Hematopoietic multipotent progenitor cell treated with erythropoietin and hydrocortisone succinate and interleukin-3 and kit ligand, for 8 days (in vitro differentiated cells): ENCODE measurements around the gene PPP1R13B.
A peak's percentile ranks its signal among the peaks of the same experiment; 100 is the strongest.

Source experiments
- DNase-seq: peaks from one replicate; pipeline ENCODE4 v3.0.0-alpha.2; 2015

PPP1R13B gene

DNA sequence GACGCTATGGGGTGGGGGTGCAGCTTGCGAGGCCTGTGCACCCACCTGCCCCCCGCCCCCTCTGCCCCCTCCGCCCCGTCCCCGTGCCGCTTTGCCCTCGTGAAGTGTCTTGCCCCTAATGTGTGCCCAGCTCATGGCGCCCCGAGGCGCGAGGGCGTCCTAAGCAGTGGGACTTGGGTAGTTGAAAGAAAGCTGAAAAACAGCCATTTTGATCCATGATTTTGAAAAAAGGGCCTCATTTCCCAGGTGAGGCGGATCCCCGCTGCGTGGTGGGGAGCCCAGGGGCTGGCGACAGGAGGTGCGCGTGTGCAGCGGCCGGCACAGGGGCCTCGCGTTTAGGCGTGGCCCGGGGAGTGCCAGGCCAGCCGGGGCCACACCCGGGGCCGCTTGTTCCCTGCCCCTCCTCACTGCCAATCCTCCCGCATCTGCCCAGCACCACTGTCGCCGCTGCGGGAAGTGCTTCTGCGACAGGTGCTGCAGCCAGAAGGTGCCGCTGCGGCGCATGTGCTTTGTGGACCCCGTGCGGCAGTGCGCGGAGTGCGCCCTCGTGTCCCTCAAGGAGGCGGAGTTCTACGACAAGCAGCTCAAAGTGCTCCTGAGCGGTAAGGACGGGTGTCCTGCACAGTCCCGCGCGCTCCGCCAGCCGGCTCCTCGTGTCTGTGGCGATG, 119.9 kb downstream of the PPP1R13B start:
- no peak for DNase-seq

DNA sequence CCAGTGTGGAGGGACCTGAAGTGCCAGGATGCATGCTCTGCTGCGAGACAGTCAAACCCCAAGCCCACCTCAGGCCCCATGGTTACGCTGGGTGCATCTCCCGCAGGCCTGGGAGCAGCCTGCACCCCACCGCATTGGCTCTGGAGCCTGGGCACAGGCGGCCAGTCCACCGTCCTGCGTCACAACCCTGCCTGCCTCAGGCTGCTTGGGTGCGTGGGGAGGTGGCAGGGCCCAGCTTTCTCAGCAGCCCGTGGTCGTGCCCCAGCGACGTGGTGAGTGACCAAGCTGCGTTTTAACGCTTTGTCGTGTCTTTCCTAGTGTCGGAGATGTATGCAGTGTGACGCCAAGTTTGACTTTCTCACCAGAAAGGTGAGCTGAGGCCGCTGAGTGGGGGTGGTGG, 120.9 kb downstream of the PPP1R13B start:
- no peak for DNase-seq

DNA sequence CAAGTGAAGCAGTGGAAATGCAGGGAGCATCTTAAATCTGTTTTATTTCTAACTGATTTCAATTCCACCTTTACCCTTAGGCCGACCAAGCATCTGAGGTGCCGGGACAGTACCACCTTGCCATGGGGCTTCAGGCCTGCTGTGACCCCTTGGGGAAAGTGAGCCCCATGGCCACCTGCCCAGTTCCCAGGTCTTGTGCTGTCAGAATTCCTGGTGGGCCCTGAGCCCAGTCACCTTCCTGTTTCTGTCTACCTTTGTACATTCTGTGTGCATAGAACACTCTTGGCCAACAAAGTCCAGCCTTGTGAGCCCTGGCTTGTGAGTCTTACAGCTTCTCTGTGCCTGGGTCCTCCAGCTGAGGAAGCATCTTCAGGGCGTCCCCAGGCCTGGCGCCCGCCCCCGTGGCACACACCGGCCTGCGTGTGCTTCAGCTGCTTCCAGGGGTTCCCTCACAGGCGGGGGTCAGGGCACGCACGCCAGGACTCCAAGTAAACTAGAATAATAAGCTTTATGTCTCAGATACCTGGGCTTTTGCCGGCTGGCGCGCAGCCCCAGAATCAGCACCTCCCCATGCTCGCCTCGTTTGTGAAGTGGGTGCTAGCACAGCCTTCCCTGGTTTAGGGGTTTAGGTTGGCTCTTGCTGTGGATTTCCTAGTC, 121.5 kb downstream of the PPP1R13B start:
- no peak for DNase-seq

DNA sequence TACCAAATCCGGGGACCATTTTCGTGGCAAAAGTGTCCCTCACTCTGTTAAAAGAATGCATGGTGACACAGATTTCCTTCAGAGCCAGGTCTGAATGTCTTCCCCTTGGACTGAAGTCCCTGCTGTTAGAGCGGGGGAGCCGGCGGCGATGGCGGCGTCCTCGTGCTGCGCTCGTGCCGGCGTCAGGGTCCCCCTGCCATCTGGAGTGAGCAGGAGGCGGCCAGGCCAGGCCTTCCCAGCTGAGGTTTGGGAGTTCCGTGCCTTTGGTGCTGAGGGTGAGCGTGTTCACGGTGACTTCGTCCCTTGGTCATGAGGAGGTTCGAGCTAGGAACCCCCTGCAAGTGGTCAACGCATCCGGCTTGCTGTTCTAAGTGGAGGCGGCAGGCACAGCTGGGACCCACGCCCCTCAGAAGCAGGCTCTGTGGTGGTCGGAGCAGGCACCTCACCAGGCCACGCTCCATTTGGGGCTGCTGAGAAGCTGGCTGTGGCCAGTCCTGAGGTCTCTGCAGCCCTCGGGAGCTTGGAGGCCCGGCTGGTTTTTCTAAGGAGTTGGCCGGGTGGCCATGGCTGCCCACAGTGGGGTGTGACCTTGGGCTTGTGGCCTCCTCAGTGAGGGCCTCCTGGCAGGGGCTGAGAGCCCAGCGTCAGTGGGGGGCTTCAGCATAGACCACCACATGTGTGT, 122.2 kb downstream of the PPP1R13B start:
- no peak for DNase-seq

DNA sequence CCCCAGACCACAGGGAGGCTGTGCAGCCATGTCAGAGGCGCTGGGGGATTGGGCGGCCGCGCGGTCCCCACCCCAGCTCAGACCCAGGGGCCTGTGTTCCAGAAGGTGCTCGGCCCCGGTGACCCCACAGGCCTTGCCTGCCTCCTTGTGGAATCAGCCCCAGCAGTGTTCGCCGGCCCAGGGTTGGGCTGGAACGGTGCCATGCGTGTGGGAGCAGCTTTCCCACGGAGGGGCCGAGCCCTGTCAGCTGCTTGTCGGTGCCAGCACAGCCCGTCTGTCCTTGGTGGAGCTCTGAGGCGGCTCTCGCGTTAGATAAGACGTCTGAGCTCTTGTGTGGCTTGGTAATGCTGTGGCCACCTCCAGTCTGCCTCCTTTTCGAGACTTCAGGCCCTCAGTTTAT, 123.3 kb downstream of the PPP1R13B start:
- peak; percentile 96 for DNase-seq

DNA sequence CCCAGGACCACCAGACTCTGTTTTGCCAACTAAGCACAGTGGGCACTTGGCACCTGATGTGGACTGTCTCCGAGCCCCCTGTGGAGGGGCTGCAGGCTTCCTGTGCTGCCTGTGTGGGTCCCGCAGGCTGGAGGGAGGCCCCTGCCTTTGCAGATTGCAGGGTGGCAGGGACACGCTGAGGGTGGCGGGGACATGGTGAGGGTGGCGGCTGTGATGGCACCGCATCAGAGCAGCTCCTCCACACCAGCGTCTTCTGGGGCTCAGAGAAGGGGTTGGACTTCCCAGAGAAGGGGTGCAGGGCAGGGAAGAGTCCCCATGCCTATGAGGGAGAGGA, 123.7 kb downstream of the PPP1R13B start:
- DNase-seq, result peak; percentile 30

DNA sequence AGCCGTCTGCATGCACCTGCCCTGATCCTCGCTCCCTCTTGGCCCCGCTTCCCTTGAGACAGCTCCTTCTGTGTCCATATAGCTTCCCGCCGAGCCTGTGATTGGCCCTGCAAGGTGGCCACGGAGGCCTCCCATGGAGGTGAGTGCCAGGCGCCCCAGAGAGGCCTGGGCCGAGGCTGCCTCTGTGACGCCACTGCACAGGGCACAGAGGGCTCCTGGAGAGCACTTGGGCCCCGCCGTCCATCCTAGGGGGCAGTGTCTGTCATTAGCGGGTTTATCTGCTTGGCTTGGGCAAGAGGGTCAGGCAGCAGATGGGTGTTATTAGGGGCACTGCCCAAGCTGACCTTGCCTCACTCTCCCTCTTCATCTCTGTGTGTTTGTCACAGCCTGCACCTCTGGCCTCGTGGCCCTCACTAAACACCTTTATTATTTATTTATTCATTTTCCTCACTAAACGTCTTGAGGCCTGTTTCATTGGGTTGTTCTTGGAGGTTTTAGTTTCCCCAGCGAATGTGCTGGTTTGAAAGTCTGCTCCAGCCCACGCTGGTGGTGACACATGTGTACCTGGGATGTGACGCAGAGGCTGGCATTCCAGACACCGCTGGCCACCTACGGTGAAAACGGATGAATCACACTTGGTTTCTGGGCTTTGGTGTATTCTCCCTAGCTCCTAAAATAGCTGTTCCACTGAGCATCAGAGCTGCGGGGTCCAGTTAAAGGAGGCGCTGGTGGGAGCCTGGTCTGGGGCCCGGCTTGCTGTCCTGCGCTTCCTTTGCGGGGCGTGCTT, 125.8 kb downstream of the PPP1R13B start:
- no peak for DNase-seq

DNA sequence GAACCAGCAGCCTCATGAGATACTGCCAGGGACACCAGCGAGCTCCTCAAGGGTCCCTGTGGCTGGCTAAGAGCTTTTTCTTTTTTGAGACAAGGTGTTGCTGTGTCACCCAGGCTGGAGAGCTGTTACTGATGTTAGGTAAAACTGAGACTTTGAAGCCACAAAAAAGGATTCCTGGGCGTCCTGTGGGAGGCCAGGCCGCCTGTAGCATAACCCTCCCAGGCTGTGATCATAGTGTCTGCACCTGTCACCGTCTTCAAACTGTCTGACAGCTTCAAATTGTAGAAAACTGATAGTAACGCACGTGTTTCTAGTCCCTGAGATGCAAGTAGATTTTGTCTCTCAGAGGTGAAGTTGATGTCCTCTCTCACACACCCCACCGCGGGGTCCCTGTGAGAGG, 127.6 kb downstream of the PPP1R13B start:
- DNase-seq, result no peak

DNA sequence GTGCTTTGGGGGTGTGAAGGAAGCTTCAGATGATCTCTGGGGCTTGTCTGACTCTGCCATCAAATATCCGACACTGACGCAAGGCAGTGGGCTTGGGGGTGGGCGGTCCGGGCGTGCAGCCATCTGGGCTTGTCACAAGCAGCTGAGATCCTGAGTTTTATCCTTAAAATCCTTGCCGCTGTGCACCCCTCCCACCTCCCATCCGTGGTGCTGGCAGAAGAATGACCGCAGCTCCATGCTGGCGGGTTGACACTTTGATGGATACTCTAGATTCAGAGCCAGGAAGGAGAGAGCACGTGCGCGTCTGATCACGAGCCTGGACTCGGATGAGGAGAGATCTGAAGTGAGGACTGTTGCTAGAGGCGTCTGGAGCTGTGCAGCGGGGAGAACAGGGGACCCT, 128.8 kb downstream of the PPP1R13B start:
- no peak for DNase-seq

DNA sequence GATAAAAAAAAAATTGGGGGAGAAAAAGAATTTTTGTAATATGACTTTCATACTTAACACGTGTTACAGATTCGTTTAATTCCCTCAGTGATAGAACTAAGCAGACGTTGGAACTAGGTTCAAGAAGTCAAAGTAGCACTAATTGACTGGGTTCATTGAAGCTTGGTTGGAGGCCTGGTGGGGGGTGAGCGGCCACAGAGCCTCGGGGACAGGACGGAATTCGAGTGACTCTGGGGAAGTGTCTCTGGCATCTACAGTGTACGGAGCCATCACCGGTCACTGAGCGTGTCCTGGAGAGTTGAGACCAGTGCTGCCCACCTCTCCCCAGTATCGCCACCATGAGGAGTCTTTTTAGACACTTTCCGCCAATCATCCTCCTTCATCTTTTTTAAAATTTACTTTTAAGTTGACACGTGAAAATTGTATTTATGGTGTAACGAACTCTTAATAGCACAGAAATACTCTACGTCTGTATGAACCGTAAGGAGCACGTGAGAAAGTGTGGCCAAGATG, 130.4 kb downstream of the PPP1R13B start:
- DNase-seq, result no peak

DNA sequence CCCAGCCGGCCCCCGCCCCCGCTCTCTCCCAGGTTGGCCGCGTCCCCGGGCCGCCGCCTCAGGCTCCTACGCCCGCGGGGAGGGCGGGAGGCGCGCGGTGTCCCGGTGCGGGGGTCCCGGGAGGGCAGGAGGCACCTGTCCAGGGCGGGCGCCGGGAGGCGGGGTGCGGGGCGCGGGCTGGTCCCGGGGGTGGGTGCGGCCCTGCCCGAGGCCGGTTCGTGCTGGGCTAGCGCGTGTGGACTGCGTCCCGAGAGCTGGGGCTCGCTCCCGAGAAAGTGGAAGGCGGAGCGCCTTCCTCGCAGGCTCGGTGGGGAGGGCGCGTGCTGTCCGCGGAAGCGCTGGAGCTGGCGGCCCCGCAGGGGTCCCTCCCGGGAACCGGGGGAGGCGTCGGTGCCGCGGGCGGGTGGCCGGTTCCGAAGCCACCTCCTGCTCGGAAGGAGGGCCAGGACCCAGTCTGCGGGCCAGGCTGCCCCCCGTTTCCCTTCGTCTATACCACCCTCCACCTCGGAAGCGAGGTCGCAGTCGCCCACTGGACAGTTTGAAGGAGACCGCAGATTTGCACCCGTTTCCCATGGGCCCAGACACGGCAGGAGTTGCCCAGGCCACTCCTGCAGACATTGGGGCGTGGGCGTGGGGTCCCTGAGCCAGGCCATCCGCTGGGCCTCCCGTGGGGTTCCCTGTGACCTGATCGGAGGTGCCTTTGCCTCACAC, 131.1 kb downstream of the PPP1R13B start:
- DNase-seq, result no peak

DNA sequence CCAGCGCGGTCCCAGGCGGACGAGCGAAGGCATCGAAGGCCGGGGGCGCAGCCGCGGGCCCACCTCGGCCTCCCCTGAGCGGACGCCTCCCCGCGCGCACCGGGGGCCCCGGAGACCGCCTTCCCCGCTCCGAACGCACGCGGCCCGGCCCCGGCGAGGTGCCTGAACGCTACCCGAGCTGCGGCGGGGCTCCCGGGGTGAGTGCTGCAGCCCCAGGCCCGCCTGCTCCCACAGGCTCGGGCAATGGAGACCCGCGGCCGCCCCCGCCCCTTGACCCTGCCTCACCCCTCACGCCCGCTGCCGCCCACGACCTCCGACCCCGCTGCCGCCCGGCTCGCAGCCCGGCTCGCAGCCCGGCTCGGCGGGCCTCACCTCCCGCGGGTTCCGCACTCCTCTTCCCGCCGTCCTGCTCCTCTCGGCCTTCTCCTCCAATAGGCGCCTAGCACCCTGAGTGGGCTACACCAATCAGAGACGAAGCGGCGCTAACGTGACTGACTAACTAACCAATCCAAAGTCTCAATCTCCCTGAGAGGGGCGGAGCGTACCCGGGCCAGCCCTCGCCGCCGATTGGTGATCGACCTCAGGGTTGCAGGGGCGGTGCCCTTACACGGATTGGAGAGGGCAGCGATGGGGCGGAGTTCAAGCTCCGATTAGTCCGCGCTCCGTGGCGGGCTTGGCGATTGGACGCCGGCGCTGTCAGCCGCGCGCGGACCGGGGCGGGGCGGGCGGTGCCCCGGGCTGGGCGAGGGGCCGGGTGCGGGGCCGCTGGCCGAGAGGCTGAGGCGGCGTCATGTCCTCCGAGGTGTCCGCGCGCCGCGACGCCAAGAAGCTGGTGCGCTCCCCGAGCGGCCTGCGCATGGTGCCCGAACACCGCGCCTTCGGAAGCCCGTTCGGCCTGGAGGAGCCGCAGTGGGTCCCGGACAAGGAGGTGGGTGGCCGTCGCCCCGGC, 132.0 kb downstream of the PPP1R13B start, which contains the start of the genes XRCC3 and ZFYVE21:
TSS of gene XRCC3 (minus strand) at position 400 of the 949 bp plus-strand sequence. CDS start 4,364 bp downstream, outside the sequence.
TSS of gene ZFYVE21 (plus strand) at position 759 of the 949 bp plus-strand sequence. CDS start at position 791, 32 bp downstream.
- DNase-seq, result peak; percentile 100

DNA sequence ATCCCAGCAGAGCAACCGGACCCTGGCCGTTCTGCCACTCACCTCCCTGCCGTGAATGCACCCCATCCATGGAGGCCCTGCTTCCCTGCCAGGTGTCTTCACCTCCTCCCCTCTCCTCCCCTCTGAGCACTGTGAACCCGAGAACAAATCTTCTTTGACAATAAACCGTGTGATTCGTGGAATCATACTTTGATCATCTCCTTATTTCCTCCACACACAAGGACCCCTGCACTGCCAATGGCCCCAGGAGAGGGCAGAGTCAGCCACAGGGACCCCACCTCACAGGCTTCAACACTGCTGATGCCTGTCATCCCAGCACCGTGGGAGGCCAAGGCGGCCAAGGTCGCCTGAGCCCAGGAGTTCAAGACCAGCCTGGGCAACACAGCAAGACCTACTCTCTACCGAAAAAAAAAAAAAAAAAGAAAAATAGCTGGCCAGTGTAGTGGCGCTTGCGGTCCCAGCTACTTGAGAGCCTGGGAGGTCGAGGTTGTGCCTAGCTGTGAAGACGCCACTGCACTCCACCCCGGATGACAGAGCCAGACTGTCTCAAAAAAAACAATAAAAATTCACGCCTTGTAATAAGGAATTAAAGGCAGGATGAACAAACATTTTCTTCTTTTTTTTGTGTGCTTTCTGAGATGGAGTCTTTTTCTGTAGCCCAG, 133.2 kb downstream of the PPP1R13B start:
- no peak for DNase-seq

DNA sequence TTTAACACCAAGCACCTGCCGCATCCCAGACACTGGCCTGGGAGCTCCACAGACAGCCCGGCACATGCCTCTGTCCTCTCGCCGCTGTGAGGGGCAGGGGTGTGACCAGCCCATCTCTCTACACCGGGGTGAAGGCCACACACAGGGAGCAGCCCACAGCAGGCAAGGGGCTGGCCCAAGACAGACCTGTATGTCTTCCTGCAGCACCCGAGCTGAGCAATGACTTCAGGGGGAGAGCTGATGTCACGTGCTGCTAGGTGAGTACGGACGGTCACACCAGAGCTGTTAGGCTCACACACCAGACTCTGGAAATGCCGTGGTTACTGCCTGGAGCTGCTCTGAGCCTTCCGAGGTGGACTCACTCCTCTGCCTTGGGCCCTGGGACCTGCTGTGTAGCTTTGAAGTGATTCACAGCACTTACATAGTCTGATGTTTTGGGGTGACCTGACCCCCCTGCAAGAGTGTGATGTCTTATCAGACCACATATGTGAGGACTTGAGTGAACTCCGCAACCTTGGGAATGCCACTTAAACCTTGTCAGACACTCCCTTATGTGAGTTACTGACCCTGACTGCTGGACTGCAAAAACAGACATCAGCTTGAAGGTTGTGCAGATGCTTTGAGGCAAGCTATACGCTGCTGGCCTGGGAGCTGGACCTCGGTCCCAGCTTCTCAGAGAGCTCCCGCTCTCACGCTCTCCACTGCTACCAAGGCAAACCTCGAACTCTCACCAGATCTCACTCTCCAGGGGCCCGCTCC, 133.9 kb downstream of the PPP1R13B start:
- DNase-seq, result peak; percentile 60

DNA sequence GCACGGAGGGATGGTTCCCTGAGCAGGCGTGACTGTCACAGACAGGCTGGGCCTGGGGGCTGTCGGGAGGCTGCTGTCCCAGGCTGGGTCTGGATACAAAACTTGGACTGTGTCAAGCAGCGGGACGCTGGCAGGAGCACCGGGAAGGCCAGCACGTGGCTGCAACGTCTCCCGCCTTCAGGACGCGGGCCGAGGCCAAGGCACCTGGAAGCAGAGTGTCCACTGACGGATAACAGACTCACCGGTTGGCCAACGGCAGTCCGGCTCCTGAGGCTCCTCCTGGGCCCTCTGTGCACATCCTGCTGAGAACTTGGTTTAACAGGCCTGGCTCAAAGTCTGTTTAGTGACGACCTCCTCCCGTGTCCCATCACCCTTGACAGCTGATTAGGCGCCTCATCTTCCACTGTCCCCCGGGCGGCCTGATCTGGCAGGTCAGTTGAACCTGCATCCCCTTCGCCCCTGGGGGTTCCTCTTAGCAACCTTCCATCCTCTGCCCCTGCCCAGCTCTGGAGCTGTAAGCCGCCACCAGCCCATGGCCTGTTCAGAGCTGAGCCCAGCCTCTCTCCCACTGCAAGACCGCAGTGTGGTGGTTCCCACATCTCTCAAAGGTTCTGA, 134.6 kb downstream of the PPP1R13B start:
- no peak for DNase-seq

DNA sequence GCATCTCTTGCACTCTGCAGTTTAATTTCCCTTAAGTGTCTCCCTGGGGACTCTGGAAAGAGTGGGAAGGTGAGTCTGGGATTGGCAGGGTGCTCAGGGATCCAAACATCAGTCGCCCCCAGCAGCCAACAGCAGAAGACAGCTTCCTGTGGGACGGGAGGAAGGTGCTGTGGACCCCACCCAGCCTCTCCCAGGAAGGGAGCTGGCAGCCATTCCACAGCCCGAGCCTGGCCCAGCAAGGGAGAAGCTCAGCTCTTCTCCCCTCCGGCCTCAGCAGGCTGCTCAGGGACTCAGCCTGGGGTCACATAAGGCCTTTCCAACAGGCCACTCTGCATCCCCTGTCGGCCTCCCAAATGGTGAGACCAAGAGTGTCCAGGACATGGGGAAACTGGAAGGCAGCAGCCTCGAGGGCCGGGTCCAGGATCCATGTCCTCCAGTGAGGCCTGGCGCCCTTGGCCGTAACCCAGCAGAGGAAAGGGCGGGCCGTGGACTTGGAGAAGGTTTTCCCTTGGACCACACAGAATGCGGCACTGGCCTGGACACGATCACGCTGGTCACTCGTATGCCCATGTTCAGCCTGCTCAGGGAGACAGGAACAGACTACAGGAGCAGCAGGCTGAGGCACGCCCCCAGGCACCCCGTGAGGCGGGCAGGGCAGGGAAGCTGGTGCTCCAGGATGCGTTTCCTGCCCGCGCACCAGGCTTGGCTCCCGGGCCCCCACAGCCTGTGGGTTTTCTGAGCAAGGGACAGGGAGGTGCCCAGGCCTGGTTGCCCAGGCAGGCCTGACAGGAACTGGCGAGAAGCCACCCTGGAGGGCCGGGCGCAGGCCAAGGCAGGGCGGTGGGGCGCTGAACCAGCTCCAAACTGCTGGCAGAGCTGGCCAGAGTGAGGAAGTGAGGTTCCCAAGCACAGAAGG, 135.6 kb downstream of the PPP1R13B start:
- DNase-seq, result peak; percentile 19

DNA sequence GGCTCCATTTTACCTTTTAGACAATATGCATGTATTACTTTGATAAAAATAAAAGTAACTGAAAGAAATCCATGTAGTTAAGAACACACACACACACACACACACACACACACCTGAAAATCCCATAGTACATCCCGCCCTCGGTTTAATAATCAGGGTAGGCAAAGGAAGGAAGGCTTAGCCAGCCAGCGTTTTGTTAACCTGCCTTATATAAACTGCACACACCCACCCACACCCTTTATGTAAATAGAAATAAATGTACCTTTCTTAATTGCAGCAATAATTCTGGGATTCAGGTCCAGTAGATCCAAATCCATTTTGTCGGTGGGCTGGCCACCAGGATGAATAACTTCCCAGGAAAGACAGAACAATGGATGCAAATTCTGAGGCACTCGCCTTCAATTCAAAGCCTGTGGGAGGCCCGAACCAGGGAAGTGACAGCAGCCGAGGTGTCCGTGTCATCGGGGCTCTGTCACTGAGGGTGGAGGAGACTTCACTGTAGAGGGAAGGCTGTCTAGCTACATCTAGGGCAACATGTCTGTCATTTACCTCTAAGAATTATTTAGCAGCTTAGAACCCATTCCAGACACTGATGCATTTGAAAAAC, 136.5 kb downstream of the PPP1R13B start:
- DNase-seq, result no peak

DNA sequence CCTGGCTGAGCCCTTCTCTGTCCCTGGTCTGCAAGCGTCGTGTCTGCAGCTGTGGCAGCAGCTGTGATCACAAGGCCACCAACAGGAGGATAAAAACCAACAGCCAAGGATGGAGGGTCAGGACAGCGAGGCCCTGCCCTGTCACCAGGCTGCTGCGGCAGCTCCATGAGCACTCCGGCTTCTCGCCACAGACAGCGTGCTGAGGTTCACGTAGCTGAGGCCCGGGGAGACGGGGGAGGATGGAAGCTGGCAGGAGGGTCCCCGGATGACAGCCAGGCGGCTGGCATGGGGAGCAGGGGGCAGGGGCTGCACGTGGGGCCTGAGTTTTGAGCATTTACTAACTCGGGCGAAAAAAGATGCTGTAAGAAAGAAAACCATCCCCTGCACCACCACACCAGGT, 137.6 kb downstream of the PPP1R13B start:
- DNase-seq, result no peak
